Measurements from ENCODE around the gene GAB2.

The GAB2 gene

DNA sequence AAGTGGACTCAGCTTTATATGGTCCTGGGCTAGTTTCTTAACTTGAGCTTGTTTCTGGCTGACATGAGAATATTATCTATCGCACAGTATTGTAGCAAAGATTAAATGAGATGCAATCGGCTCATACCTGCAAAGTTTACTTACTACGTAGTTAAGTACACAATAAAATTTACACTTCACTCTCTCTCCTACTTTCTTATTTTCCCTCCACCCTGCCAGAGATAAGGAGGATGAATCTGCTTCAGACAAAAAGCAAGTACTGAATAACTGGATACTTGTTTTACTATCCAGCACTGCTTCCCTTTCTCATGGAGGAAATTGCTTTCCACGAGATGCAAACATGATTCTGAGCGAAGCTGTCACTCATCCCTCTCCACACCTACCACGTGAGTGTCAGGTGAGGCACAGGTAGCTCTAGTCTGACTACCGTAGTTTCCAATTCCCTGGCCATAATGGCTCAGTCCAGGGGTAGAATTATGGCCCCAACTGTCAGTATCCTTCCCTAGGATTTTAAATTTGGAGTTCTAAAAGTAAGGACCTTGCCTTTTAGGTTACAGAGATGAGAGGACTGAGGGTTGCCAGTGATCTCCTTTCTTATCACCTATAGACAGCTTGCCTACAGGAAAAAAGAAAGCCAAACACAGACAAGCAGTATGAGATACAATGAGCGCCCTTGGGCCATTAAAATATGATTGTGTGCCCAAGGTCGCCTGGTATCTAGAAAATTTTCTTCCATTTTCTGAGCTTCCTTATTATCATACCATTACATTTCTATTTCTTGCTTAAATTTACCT is 39.8 kb downstream of the GAB2 start:
- TF ChIP-seq, protein P1, sequence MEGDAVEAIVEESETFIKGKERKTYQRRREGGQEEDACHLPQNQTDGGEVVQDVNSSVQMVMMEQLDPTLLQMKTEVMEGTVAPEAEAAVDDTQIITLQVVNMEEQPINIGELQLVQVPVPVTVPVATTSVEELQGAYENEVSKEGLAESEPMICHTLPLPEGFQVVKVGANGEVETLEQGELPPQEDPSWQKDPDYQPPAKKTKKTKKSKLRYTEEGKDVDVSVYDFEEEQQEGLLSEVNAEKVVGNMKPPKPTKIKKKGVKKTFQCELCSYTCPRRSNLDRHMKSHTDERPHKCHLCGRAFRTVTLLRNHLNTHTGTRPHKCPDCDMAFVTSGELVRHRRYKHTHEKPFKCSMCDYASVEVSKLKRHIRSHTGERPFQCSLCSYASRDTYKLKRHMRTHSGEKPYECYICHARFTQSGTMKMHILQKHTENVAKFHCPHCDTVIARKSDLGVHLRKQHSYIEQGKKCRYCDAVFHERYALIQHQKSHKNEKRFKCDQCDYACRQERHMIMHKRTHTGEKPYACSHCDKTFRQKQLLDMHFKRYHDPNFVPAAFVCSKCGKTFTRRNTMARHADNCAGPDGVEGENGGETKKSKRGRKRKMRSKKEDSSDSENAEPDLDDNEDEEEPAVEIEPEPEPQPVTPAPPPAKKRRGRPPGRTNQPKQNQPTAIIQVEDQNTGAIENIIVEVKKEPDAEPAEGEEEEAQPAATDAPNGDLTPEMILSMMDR (IDR thresholded peaks at IDR 0.05): no peak
- H2AFZ ChIP-seq: no peak overlapping the region
- no peaks in the 10 kb centered on the region for H3K9me3 ChIP-seq (ENCODE audit: control insufficient read depth, low read length)
- H3K27ac ChIP-seq: no peak overlapping the region
- H3K4me1 ChIP-seq: no peaks in the 10 kb centered on the region
- peaks cover 2% of the 10 kb centered on the region for H3K79me2 ChIP-seq
- H3K9ac ChIP-seq: no peak overlapping the region
- H3K4me3 ChIP-seq (ENCODE audit: low read depth, low read length): no peak overlapping the region
- H3K27me3 ChIP-seq (ENCODE audit: control insufficient read depth, insufficient read depth, low read length): no peaks in the 10 kb centered on the region
- no peaks in the 10 kb centered on the region for H3K36me3 ChIP-seq (ENCODE audit: control insufficient read depth, insufficient read depth, low read length)
- no peak overlapping the region for H3K4me2 ChIP-seq (ENCODE audit: low read length)

DNA sequence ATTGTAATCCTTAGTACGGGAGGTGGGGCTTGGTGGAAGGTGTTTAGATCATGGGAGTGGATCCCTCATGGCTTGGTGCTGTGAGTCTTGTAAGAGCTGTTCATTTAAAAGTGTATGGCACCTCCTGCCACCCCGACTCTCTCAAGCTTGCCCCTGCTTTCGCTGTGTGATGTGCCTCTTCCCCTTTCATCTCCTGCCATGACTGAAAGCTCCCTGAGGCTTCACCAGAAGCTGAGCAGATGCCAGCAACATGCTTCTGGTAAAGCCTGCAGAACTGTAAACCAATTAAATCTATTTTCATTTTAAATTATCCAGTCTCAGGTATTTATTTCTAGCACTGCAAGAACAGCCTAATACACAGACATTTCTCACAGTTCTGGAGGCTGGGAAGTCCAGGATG is 40.8 kb downstream of the GAB2 start:
- H3K4me3 ChIP-seq (ENCODE audit: low read depth, low read length): no peak overlapping the region
- no peak overlapping the region for H2AFZ ChIP-seq
- no peaks in the 10 kb centered on the region for H3K27me3 ChIP-seq (ENCODE audit: control insufficient read depth, insufficient read depth, low read length)
- TF ChIP-seq, protein P1 (IDR thresholded peaks at IDR 0.05): no peak
- no peak overlapping the region for H3K9ac ChIP-seq
- H3K4me1 ChIP-seq: peaks cover 5% of the 10 kb centered on the region
- H3K4me2 ChIP-seq (ENCODE audit: low read length): no peak overlapping the region
- H3K9me3 ChIP-seq (ENCODE audit: control insufficient read depth, low read length): no peaks in the 10 kb centered on the region
- H3K79me2 ChIP-seq: peaks cover 2% of the 10 kb centered on the region
- H3K36me3 ChIP-seq (ENCODE audit: control insufficient read depth, insufficient read depth, low read length): no peaks in the 10 kb centered on the region
- no peak overlapping the region for H3K27ac ChIP-seq

DNA sequence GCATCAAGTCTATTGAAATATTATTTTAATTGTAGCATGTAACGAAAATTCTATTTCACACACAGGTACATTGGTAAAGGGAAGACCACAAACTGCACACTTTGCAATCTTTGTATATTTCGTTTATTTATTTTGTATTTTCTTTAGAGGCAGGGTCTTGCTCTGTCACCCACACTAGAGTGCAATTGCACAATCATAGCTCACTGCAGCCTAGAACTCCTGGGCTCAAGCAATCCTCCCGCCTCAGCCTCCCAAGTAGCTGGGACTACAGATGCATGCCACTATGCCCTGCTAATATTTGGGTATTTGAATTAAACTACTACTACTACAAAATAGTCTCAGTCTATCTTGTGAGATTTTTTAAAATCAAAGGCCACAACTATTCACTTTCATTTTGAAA is 42.7 kb downstream of the GAB2 start:
- Histone ChIP-seq H3K9me3 (ENCODE audit: control insufficient read depth, low read length) (no peaks in the 10 kb centered on the region), H3K4me1 (peaks cover 9% of the 10 kb centered on the region), H3K9ac (no peak overlapping the region), H2AFZ (no peak overlapping the region), H3K27me3 (ENCODE audit: control insufficient read depth, insufficient read depth, low read length) (no peaks in the 10 kb centered on the region), H3K4me2 (ENCODE audit: low read length) (no peak overlapping the region), H3K36me3 (ENCODE audit: control insufficient read depth, insufficient read depth, low read length) (no peaks in the 10 kb centered on the region), H3K27ac (no peak overlapping the region), H3K79me2 (no peaks in the 10 kb centered on the region), H3K4me3 (ENCODE audit: low read depth, low read length) (no peak overlapping the region)
- TF ChIP-seq, protein P1 (IDR thresholded peaks at IDR 0.05): no peak

DNA sequence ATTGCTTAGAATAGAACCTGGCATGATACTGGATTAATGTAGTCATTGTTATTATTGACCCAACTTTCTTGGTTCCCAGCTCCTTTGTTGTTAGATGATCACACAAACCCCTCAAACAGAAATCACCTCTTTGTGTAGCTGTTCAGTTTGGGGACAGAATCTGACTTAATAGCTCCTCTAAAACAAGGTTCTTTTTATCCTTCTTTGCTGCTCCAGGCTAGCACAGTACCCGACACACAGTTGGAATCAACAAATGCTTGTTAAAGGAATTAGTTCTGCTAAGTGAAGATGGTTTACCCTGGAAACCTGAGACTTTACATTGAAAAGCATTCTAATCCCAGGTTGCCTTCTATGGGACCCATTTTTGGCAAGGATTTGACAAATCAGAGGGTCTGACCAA is 43.9 kb downstream of the GAB2 start:
- Histone ChIP-seq H2AFZ (no peak overlapping the region), H3K79me2 (no peaks in the 10 kb centered on the region), H3K27me3 (ENCODE audit: control insufficient read depth, insufficient read depth, low read length) (no peaks in the 10 kb centered on the region), H3K4me2 (ENCODE audit: low read length) (no peak overlapping the region), H3K36me3 (ENCODE audit: control insufficient read depth, insufficient read depth, low read length) (no peaks in the 10 kb centered on the region), H3K4me1 (peaks cover 9% of the 10 kb centered on the region), H3K27ac (no peak overlapping the region), H3K9ac (no peak overlapping the region), H3K4me3 (ENCODE audit: low read depth, low read length) (no peak overlapping the region), H3K9me3 (ENCODE audit: control insufficient read depth, low read length) (no peaks in the 10 kb centered on the region)
- TF ChIP-seq, protein P1 (IDR thresholded peaks at IDR 0.05): no peak
